Right renal pelvis (tissue), 4 donors: ENCODE data around the gene PHACTR4. TPM values are rescaled to one million over a fixed set of nuclear protein-coding genes. Genes with fewer than 3 reads are reported as not detected.
A peak's percentile ranks its signal among the peaks of the same experiment; 100 is the strongest.
"Not testable (repeated sequence)": the region's sequence is repeated elsewhere in the genome, so short reads cannot be mapped to it uniquely, and the experiment has no call there.

Source experiments
- DNase-seq, 4 donors: peaks; one replicate each; pipeline ENCODE4 v3.0.0-alpha.2; 2013; ENCODE audit warnings: low read depth in 4 of 4, low spot score in 3 of 4, missing footprints in 1 of 4
- polyA plus RNA-seq, 4 donors: library from polyadenylated mRNA; unstranded; fragments of 120-200 nt; gene quantifications; one replicate each; pipeline ENCODE4 v1.2.1, GENCODE V29; 2013; ENCODE audit not compliant: insufficient read length in 4 of 4

PHACTR4 gene
- polyA plus RNA-seq, 4 donors: 70.8 to 99.2 (median 87.8) TPM

- no peak for DNase-seq
Observed at GRCh38 chr1:28482138-28482537, 112.6 kb downstream of the PHACTR4 start.

GRCh38 chr1:28482702-28483101, 113.2 kb downstream of the PHACTR4 start:
- no peak for DNase-seq

- no peak for DNase-seq
Observed at GRCh38 chr1:28494737-28495136, 125.2 kb downstream of the PHACTR4 start.

- no peak for DNase-seq
Observed at GRCh38 chr1:28499553-28499952, 130.0 kb downstream of the PHACTR4 start.

- no peak for DNase-seq
Observed at GRCh38 chr1:28501925-28502324, 132.4 kb downstream of the PHACTR4 start.

GRCh38 chr1:28503117-28503516, 133.6 kb downstream of the PHACTR4 start:
- no peak for DNase-seq

- DNase-seq: peak; percentile 94 to 99 (median 98)
Observed at GRCh38 chr1:28505406-28506187, 136.1 kb downstream of the PHACTR4 start, which contains the start of gene RCC1. RCC1 (plus strand) TSS chr1:28506043; CDS start chr1:28529867, 23,824 bp downstream.

GRCh38 chr1:28506907-28507246, 137.3 kb downstream of the PHACTR4 start:
- DNase-seq: no peak

- DNase-seq: no peak
Observed at GRCh38 chr1:28507247-28507645, 137.7 kb downstream of the PHACTR4 start.

- no peak for DNase-seq
Observed at GRCh38 chr1:28507646-28508434, 138.3 kb downstream of the PHACTR4 start.

- no peak for DNase-seq
Observed at GRCh38 chr1:28508435-28508754, 138.9 kb downstream of the PHACTR4 start.

- DNase-seq: no peak
Observed at GRCh38 chr1:28509705-28510272, 140.2 kb downstream of the PHACTR4 start.

- no peak for DNase-seq
Observed at GRCh38 chr1:28510273-28510969, 140.9 kb downstream of the PHACTR4 start.

- DNase-seq: no peak
Observed at GRCh38 chr1:28510970-28511440, 141.5 kb downstream of the PHACTR4 start.

- no peak for DNase-seq
Observed at GRCh38 chr1:28512058-28512611, 142.6 kb downstream of the PHACTR4 start.

GRCh38 chr1:28514445-28514933, 144.9 kb downstream of the PHACTR4 start:
- not testable (repeated sequence) for DNase-seq

- DNase-seq: no peak
Observed at GRCh38 chr1:28516518-28516956, 147.0 kb downstream of the PHACTR4 start.

- DNase-seq: no peak
Observed at GRCh38 chr1:28517649-28517999, 148.1 kb downstream of the PHACTR4 start.

GRCh38 chr1:28518000-28518744, 148.6 kb downstream of the PHACTR4 start:
- peak; percentile 74 to 85 (median 79) for DNase-seq
